ENCODE measurements around the gene PRAME. TPM values are rescaled to one million over a fixed set of nuclear protein-coding genes. Genes with fewer than 3 reads are reported as not detected.

PRAME gene
- total and polyA plus RNA-seq, 4 donors, result 0.02 to 1.5 TPM; not detected in 2

GRCh38 chr22:22593250-22593649 is 34.2 kb upstream of the PRAME start:
- Histone ChIP-seq H3K4me3 (no peak overlapping the region), H3K27me3 (ENCODE audit: control insufficient read depth in 3 of 3, insufficient read depth in 3 of 3, low read length in 2 of 3) (no peaks in the 10 kb centered on the region), H3K9me3 (ENCODE audit: control insufficient read depth in 4 of 4, insufficient read depth in 3 of 4, low read length in 3 of 4) (no peaks in the 10 kb centered on the region), H3K4me1 (ENCODE audit: control insufficient read depth in 5 of 5, insufficient read depth in 5 of 5, low read length in 5 of 5) (no peaks in the 10 kb centered on the region), H3K36me3 (ENCODE audit: control insufficient read depth in 4 of 4, insufficient read depth in 4 of 4, low read length in 4 of 4) (no peaks in the 10 kb centered on the region), H3K9ac (ENCODE audit: insufficient read depth in 1 of 2, low read length in 2 of 2) (no peak overlapping the region), H3K27ac (ENCODE audit: low read depth in 1 of 2, low read length in 1 of 2) (no peak overlapping the region)
- no peak for DNase-seq
- 66 to 74% methylated on average over 2 of the region's 2 CpGs for WGBS, 2 donors
- no peak for ATAC-seq (ENCODE audit: insufficient read depth, low FRiP score)
- TF ChIP-seq CTCF (IDR thresholded peaks at IDR 0.05; ENCODE audit: control extremely low read depth, extremely low read depth), result no peak

- no peak overlapping the region for H3K27ac ChIP-seq (ENCODE audit: low read depth in 1 of 2, low read length in 1 of 2)
- no peak overlapping the region for H3K4me3 ChIP-seq
- no peak overlapping the region for H3K9ac ChIP-seq (ENCODE audit: insufficient read depth in 1 of 2, low read length in 2 of 2)
- DNase-seq (no peak), ATAC-seq (ENCODE audit: insufficient read depth, low FRiP score) (no peak)
- no peaks in the 10 kb centered on the region for H3K4me1 ChIP-seq (ENCODE audit: control insufficient read depth in 5 of 5, insufficient read depth in 5 of 5, low read length in 5 of 5)
- no peaks in the 10 kb centered on the region for H3K27me3 ChIP-seq (ENCODE audit: control insufficient read depth in 3 of 3, insufficient read depth in 3 of 3, low read length in 2 of 3)
- H3K36me3 ChIP-seq (ENCODE audit: control insufficient read depth in 4 of 4, insufficient read depth in 4 of 4, low read length in 4 of 4), result no peaks in the 10 kb centered on the region
- no peaks in the 10 kb centered on the region for H3K9me3 ChIP-seq (ENCODE audit: control insufficient read depth in 4 of 4, insufficient read depth in 3 of 4, low read length in 3 of 4)
- TF ChIP-seq CTCF (IDR thresholded peaks at IDR 0.05; ENCODE audit: control extremely low read depth, extremely low read depth), result no peak
- 72 to 78% methylated on average over 8 of the region's 8 CpGs for WGBS, 2 donors
Observed at GRCh38 chr22:22591348-22592299, 32.6 kb upstream of the PRAME start.

GRCh38 chr22:22590136-22590891 is 31.2 kb upstream of the PRAME start:
- ATAC-seq (ENCODE audit: insufficient read depth, low FRiP score) (no peak), DNase-seq (no peak)
- WGBS, 2 donors, result 94 to 96% methylated on average over 8 of the region's 8 CpGs
- Histone ChIP-seq H3K36me3 (ENCODE audit: control insufficient read depth in 4 of 4, insufficient read depth in 4 of 4, low read length in 4 of 4) (no peaks in the 10 kb centered on the region), H3K27me3 (ENCODE audit: control insufficient read depth in 3 of 3, insufficient read depth in 3 of 3, low read length in 2 of 3) (no peaks in the 10 kb centered on the region), H3K9me3 (ENCODE audit: control insufficient read depth in 4 of 4, insufficient read depth in 3 of 4, low read length in 3 of 4) (no peaks in the 10 kb centered on the region), H3K27ac (ENCODE audit: low read depth in 1 of 2, low read length in 1 of 2) (no peak overlapping the region), H3K4me3 (no peak overlapping the region), H3K9ac (ENCODE audit: insufficient read depth in 1 of 2, low read length in 2 of 2) (no peak overlapping the region), H3K4me1 (ENCODE audit: control insufficient read depth in 5 of 5, insufficient read depth in 5 of 5, low read length in 5 of 5) (no peaks in the 10 kb centered on the region)
- no peak for TF ChIP-seq CTCF (IDR thresholded peaks at IDR 0.05; ENCODE audit: control extremely low read depth, extremely low read depth)
